Mesothelial cell of epicardium (in vitro differentiated cells): Measurements from ENCODE around the gene TAGAP. TPM values are rescaled to one million over a fixed set of nuclear protein-coding genes. Genes with fewer than 3 reads are reported as not detected.

ENCODE experiments used
- DNase-seq, 2 experiments: peaks; one replicate each; pipeline ENCODE4 v3.0.0; 2021; ENCODE audit warnings: low spot score in 2 of 2; ENCODE audit not compliant: unreplicated experiment in 2 of 2
- H3K27ac Mint-ChIP-seq: 2 replicates; pipeline ENCODE4 v1.8.0; 2021; ENCODE audit warnings: mixed read lengths
- H3K27me3 Mint-ChIP-seq: 2 replicates; pipeline ENCODE4 v1.8.0; 2021; ENCODE audit warnings: low read depth, mixed read lengths
- H3K36me3 Mint-ChIP-seq: 2 replicates; pipeline ENCODE4 v1.8.0; 2021; ENCODE audit warnings: mixed read lengths
- H3K4me1 Mint-ChIP-seq: 2 replicates; pipeline ENCODE4 v1.8.0; 2021; ENCODE audit warnings: mixed read lengths
- H3K4me3 Mint-ChIP-seq: 2 replicates; pipeline ENCODE4 v1.8.0; 2021; ENCODE audit warnings: mild to moderate bottlenecking, moderate library complexity, mixed read lengths
- H3K9me3 Mint-ChIP-seq: 2 replicates; pipeline ENCODE4 v1.8.0; 2021; ENCODE audit warnings: mixed read lengths
- total RNA-seq: library from RNA; stranded (reverse); gene quantifications from 3 replicates; pipeline ENCODE4 v1.2.1, GENCODE V29; 2021
- TF ChIP-seq, protein P1 (sequence below): fragments of 200-600 bp; sonication (generic); IDR thresholded peaks from one replicate; pipeline ENCODE4 v1.5.0; 2021; ENCODE audit warnings: antibody characterized with exemption; ENCODE audit not compliant: unreplicated experiment

TAGAP gene
- total RNA-seq, 1 donor from 2014 or later, result 0.16 TPM

DNA sequence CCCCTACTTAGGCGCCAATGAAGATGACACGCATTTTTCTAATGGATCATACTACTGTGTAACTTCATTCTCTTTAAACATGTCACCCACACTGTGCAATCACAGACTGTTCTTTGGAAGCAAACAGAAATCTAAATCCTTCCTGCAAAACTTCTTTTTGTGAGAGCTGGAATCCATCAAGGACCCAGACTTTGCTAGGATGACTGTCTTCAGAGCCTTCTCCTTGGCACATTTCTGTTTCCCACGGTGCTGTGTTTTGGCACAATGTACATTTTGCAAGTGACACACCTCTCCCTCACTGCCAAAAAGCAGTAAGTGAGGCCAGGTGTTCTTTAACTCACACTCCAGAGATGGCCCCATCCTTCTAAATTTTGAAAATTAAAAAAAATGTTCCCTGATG is 21.7 kb upstream of the TAGAP start:
- Mint-ChIP-seq H3K27me3 (peaks cover 85% of the 10 kb centered on the region), H3K36me3 (no peaks in the 10 kb centered on the region), H3K27ac (no peak overlapping the region), H3K9me3 (no peaks in the 10 kb centered on the region), H3K4me1 (no peaks in the 10 kb centered on the region), H3K4me3 (no peak overlapping the region)
- TF ChIP-seq, protein P1, sequence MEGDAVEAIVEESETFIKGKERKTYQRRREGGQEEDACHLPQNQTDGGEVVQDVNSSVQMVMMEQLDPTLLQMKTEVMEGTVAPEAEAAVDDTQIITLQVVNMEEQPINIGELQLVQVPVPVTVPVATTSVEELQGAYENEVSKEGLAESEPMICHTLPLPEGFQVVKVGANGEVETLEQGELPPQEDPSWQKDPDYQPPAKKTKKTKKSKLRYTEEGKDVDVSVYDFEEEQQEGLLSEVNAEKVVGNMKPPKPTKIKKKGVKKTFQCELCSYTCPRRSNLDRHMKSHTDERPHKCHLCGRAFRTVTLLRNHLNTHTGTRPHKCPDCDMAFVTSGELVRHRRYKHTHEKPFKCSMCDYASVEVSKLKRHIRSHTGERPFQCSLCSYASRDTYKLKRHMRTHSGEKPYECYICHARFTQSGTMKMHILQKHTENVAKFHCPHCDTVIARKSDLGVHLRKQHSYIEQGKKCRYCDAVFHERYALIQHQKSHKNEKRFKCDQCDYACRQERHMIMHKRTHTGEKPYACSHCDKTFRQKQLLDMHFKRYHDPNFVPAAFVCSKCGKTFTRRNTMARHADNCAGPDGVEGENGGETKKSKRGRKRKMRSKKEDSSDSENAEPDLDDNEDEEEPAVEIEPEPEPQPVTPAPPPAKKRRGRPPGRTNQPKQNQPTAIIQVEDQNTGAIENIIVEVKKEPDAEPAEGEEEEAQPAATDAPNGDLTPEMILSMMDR, result no peak
- no peak for DNase-seq

DNA sequence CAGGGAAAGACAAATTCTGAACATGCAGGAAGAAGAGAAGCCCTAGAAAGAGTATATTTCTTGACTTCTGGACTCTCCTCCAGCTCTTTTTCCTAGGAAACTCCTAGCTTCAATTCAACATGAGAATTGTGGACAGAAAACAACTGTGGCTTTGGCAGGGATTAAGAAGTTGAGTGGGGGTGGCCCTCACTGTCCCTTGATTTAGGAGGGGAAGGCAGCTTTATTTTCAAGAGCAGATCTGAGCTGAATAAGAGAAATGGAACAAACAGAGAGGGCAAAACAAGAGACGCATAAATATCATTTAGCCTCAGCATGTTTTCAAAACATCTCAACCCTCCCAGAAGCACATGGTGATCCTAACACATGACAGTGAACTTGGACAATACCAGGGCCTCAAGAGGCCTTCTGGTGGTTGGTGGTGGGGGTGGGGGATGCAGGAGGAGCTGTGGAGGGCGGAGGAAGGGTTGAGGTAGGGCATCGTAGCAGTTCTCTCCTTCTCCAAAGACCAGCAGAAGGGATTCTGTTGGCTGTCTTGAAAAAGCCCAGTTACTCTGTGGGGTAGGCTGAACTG is 21.1 kb upstream of the TAGAP start:
- DNase-seq, result no peak
- no peaks in the 10 kb centered on the region for H3K9me3 Mint-ChIP-seq
- H3K27ac Mint-ChIP-seq, result no peak overlapping the region
- TF ChIP-seq, protein P1, result no peak
- no peak overlapping the region for H3K4me3 Mint-ChIP-seq
- no peaks in the 10 kb centered on the region for H3K4me1 Mint-ChIP-seq
- H3K36me3 Mint-ChIP-seq, result no peaks in the 10 kb centered on the region
- peaks cover 91% of the 10 kb centered on the region for H3K27me3 Mint-ChIP-seq

DNA sequence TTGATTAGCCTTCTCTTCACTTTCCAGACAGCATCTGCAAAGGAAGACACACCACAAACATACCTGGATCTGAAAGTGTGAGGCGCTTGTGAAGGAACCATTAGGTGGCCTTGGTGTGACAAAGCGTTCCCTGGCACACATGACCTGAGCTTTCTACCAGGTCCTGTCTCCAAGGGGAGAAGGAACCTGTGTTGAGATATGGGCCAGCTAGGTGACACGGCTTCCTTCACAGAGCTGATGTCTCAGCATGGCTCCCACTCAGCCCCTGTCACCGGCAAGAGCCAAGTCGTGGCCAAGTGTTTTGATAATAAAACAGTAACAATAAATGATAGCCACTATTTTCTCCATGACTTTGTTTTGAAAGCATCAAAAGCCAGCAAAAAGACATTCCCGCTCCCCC is 20.3 kb upstream of the TAGAP start:
- no peaks in the 10 kb centered on the region for H3K4me1 Mint-ChIP-seq
- H3K4me3 Mint-ChIP-seq, result no peak overlapping the region
- no peaks in the 10 kb centered on the region for H3K9me3 Mint-ChIP-seq
- no peak for DNase-seq
- H3K27me3 Mint-ChIP-seq, result peaks cover 89% of the 10 kb centered on the region
- H3K27ac Mint-ChIP-seq, result no peak overlapping the region
- TF ChIP-seq, protein P1, result no peak
- H3K36me3 Mint-ChIP-seq, result no peaks in the 10 kb centered on the region

DNA sequence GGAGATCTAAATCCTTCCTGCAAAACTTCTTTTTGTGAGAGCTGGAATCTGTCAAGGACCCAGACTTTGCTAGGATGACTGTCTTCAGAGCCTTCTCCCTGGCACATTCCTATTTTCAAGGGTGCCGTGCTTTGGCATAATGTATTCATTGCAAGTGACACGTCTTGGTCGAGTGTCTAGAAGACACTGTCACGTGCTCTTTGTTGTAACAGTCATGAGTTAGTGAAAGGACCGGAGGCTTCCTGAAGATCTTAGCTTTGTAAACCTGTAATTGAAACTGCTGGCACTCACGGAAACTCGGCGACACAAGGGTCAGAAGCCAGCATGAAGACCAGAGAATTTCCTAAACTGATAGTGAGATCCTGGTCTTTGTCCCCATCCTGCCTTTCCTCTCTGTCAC is 19.7 kb upstream of the TAGAP start:
- no peak overlapping the region for H3K27ac Mint-ChIP-seq
- peaks cover 87% of the 10 kb centered on the region for H3K27me3 Mint-ChIP-seq
- TF ChIP-seq, protein P1, result no peak
- no peaks in the 10 kb centered on the region for H3K4me1 Mint-ChIP-seq
- H3K36me3 Mint-ChIP-seq, result no peaks in the 10 kb centered on the region
- no peak for DNase-seq
- no peaks in the 10 kb centered on the region for H3K9me3 Mint-ChIP-seq
- no peak overlapping the region for H3K4me3 Mint-ChIP-seq

DNA sequence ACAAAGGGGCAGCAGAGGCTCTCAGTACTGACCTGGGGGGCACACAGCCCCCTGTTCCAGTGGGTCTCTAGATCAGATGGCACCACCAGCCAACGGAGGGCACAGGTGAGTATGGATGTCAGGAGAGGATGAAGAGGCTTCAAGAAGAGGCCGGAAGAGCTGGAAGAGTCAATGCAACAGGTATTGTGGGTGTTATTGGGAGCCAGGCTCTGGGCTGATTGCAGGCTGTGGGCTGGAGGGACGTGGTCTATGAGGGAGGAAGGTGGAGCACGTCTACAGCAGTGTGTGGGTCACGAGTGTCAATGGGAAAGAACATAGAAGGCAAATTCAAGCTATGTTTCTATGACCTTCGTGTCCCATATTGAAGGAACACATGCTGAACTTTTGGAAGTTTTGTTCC is 18.8 kb upstream of the TAGAP start:
- Mint-ChIP-seq H3K9me3 (no peaks in the 10 kb centered on the region), H3K36me3 (no peaks in the 10 kb centered on the region), H3K27me3 (peaks cover 82% of the 10 kb centered on the region), H3K4me1 (no peaks in the 10 kb centered on the region), H3K4me3 (no peak overlapping the region), H3K27ac (no peak overlapping the region)
- no peak for DNase-seq
- TF ChIP-seq, protein P1, result no peak

DNA sequence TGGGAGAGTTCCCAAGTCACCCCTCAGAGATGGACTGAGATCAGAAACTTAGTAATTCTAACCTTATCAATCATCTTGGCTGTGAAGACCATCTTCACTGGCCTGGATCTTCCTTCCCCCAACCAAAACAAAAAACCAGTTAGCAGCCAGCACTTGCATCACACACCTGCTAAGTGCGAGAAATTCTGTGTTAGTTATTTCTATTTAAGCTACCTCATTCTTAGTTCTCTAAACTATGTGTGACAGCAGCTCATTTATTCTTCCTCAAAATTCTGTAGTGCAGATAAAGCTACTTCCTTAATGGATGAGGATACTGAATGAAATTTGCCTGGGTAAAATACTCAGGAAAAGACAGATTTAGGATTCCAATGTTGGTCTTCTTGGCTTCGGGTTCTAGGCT is 18.2 kb upstream of the TAGAP start:
- H3K4me3 Mint-ChIP-seq, result no peak overlapping the region
- H3K4me1 Mint-ChIP-seq, result no peaks in the 10 kb centered on the region
- no peaks in the 10 kb centered on the region for H3K36me3 Mint-ChIP-seq
- DNase-seq, result no peak
- TF ChIP-seq, protein P1, result no peak
- H3K27ac Mint-ChIP-seq, result no peak overlapping the region
- peaks cover 78% of the 10 kb centered on the region for H3K27me3 Mint-ChIP-seq
- H3K9me3 Mint-ChIP-seq, result no peaks in the 10 kb centered on the region
